Subcutaneous adipose tissue (tissue), 4 donors: ENCODE measurements around the gene NFE2L3. TPM values are rescaled to one million over a fixed set of nuclear protein-coding genes. Genes with fewer than 3 reads are reported as not detected.

Source experiments
- CTCF ChIP-seq: fragments of 450-650 bp; IDR thresholded peaks from one replicate; pipeline ENCODE4 v1.5.1; 2016; ENCODE audit warnings: low read depth, mild to moderate bottlenecking, control low read depth, antibody characterized with exemption, moderate library complexity
- total RNA-seq, 4 donors: library from RNA; depleted of rRNA; stranded (reverse); fragments of >200 nt; gene quantifications; one replicate each; pipeline ENCODE4 v1.1.0, GENCODE V29; 2016

Gene NFE2L3
- total RNA-seq, 4 donors from 2014 or later = 6.6 to 11.1 (median 8.6) TPM

DNA sequence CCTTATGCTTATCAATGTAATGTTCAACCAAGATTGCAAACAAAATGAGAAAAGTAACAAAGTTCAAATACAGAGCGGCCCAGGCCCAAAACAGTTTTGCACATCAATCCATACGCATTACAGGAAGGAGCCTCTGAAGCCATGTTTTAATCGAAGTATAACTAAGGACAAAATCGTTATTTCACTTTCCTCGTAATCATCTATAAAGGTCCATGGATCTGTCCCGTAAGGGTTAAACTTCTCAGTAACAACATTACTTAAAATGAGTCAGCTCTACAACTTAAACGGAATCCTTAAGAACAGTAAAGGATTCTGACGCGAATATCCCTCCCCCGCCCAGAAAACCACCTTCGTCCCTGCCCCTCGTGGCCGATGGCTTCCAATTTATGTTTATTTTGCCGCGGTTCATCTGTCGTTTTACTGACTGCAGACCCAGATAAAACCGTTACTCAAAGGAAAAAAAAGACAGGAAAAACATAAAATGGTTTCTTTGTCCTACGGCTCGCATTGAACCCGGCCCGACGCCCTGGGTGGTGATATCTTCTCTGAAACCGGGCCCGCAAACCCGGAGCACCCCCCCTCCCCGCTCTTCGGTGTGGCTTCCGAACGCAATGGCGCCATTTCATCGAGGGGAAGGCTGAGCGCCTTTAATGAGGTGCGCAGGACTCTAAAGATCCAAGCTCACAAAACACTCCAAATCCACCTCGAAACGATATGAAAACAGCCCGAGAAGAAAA, 47.5 kb downstream of the NFE2L3 start:
- TF ChIP-seq CTCF = no peak

DNA sequence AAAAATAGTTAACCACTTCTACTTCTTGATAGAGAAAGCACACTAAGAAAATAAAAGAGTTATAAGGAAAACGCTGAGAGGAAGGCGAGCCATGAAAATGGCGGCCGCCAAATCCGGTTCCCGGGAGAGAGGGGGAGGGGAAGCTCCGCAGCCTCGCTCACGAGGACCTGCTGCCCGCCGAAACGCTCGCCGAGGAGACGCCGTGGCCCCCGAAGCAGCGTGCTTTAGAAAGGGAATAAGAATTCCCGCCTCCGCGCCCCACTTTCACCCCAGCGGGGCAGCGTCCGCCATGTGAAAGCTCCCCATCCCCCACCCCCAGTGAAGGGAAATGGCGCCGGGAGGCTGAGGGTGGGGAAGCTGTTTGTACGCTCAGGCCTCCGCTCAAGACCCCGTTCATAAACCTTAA, 48.0 kb downstream of the NFE2L3 start:
- no peak for TF ChIP-seq CTCF

GRCh38 chr7:26200444-26201246, 48.6 kb downstream of the NFE2L3 start, which contains the start of gene HNRNPA2B1:
Gene HNRNPA2B1, minus strand, starts transcription at chr7:26200746. Its CDS starts 169 bp downstream, at chr7:26200577.
- no peak for TF ChIP-seq CTCF

DNA sequence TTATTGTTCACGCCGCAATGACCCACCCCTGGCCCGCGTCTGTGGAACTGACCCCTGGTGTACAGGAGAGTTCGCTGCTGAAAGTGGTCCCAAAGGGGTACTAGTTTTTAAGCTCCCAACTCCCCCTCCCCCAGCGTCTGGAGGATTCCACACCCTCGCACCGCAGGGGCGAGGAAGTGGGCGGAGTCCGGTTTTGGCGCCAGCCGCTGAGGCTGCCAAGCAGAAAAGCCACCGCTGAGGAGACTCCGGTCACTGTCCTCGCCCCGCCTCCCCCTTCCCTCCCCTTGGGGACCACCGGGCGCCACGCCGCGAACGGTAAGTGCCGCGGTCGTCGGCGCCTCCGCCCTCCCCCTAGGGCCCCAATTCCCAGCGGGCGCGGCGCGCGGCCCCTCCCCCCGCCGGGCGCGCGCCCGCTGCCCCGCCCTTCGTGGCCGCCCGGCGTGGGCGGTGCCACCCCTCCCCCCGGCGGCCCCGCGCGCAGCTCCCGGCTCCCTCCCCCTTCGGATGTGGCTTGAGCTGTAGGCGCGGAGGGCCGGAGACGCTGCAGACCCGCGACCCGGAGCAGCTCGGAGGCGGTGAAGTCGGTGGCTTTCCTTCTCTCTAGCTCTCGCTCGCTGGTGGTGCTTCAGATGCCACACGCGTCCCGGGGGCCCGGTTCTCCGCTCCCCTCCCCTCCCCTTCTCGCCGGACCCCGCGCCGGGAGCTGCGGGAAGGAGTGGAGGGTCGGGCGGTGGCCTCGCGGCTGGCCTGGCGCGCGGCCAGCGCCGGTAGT, 49.4 kb downstream of the NFE2L3 start, which contains the start of gene CBX3:
Gene CBX3, plus strand, starts transcription at position 499 of the 772 bp plus-strand sequence. CDS start 1,254 bp downstream, outside the sequence.
- no peak for TF ChIP-seq CTCF

- no peak for TF ChIP-seq CTCF
These were observed 50.3 kb downstream of the NFE2L3 start for GRCh38 chr7:26202019-26202990.

DNA sequence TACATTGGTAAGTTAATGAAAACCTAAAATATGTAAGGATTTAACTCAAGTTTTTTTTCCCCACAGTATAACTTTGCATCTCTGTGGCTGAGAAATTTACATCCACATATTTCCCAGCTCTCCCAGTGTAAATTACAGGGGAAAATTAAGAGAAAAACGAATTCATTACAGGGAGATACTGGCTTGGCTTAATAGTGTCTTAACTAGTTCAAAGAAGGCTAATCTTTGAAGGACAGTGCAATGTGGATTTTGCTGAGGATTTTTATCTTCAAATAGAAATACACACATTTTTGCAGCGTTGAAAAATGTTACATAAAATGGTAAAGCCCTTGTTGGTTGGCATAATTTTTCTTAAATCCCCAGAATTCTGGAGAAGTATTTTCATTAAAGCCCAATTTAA, 51.0 kb downstream of the NFE2L3 start:
- no peak for TF ChIP-seq CTCF
